GM20000 (cell line): ENCODE data around the gene EIF4A3.
A peak's percentile ranks its signal among the peaks of the same experiment; 100 is the strongest.

Experiments
- DNase-seq: peaks from one replicate; pipeline ENCODE4 v3.0.0; 2012; ENCODE audit warnings: low spot score
- TF ChIP-seq, protein P1 (sequence below): IDR thresholded peaks from 2 replicates; pipeline ENCODE4 v1.5.1; 2012; ENCODE audit warnings: mild to moderate bottlenecking, control low read depth; ENCODE audit errors: extremely low read depth, missing control alignments

EIF4A3 gene

GRCh38 chr17:80146121-80147034, 550 bp downstream of the EIF4A3 start:
- DNase-seq: peak; percentile 62

GRCh38 chr17:80145076-80146075, 1.6 kb downstream of the EIF4A3 start:
- TF ChIP-seq, protein P1, sequence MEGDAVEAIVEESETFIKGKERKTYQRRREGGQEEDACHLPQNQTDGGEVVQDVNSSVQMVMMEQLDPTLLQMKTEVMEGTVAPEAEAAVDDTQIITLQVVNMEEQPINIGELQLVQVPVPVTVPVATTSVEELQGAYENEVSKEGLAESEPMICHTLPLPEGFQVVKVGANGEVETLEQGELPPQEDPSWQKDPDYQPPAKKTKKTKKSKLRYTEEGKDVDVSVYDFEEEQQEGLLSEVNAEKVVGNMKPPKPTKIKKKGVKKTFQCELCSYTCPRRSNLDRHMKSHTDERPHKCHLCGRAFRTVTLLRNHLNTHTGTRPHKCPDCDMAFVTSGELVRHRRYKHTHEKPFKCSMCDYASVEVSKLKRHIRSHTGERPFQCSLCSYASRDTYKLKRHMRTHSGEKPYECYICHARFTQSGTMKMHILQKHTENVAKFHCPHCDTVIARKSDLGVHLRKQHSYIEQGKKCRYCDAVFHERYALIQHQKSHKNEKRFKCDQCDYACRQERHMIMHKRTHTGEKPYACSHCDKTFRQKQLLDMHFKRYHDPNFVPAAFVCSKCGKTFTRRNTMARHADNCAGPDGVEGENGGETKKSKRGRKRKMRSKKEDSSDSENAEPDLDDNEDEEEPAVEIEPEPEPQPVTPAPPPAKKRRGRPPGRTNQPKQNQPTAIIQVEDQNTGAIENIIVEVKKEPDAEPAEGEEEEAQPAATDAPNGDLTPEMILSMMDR: no peak
- no peak for DNase-seq

More at GRCh38 chr17:80146121-80147034, 550 bp downstream of the EIF4A3 start:
- TF ChIP-seq, protein P1: no peak

GRCh38 chr17:80142929-80143328, 4.0 kb downstream of the EIF4A3 start:
- TF ChIP-seq, protein P1: no peak
- DNase-seq: no peak

- no peak for DNase-seq
- TF ChIP-seq, protein P1: no peak
Observed at GRCh38 chr17:80141463-80142165, 5.3 kb downstream of the EIF4A3 start.

- TF ChIP-seq, protein P1: no peak
- no peak for DNase-seq
Observed at GRCh38 chr17:80138856-80139426, 8.0 kb downstream of the EIF4A3 start.

DNA sequence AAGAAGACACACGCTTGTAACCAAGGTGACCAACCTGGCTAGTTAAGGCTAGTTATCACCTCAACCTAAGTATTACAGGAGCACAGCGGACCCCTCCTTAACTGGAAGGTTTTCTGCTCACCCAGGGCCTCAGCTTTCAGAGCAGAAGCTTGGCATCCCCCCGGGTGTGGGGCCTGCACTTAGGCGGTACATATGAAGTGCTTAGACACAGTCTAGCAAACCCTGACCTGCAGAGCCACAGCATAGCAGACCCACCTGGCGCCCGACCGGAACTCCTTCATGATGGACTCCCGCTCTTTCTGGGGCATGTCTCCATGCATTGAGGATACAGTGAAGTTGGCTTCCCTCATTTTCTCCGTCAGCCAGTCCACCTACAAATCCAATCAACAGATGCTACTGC, 9.8 kb downstream of the EIF4A3 start:
- TF ChIP-seq, protein P1: no peak
- no peak for DNase-seq
